ENCODE data around the gene NMT1.

Gene NMT1

DNA sequence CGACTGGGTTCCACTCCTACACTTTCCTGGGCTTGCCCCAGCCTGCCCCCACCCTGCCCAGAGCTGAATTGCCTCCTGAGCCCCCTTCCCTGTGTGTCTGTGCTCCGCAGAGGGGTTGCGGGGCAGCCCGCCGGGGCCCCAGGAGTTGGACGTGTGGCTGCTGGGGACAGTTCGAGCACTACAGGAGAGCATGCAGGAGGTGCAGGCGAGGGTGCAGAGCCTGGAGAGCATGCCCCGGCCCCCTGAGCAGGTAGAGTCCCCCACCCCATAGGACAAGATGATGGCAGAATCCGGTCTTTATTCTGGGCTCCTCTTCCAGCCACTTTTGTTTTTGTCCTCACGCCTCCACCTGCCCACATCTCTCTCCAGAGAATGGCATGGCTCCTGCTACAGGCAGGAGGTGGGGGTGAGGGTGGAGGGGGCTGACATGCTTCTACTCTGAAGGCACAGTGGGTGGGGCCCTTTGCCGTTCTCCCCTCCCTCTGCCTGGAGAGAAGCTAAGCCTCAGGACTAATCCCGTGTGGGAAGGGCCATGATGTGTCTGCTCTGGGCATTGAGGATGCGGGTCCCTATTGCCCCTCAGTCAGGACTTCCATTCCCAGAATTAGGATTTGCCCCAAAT lies 77.9 kb downstream of the NMT1 start:
- DNase-seq: no peak

DNA sequence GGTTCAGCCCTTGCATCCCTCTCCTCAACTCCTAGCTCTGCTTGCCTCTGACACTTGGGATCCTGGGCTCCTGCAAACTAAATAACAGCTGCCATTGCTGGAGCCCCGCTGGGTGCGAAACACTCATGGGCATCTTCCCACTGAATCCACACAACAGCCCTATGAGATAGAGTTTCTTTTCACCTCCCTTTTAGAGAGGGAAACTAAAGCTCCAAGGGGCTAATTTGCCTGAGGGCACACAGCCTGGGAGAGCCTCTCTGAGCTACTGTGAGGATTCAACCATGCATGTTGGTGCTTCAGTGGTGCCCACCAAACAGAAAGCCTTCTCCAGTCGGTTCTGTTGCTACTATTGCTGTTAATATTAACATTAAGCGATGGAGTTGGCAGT lies 78.4 kb downstream of the NMT1 start:
- peak; percentile 26 for DNase-seq

DNA sequence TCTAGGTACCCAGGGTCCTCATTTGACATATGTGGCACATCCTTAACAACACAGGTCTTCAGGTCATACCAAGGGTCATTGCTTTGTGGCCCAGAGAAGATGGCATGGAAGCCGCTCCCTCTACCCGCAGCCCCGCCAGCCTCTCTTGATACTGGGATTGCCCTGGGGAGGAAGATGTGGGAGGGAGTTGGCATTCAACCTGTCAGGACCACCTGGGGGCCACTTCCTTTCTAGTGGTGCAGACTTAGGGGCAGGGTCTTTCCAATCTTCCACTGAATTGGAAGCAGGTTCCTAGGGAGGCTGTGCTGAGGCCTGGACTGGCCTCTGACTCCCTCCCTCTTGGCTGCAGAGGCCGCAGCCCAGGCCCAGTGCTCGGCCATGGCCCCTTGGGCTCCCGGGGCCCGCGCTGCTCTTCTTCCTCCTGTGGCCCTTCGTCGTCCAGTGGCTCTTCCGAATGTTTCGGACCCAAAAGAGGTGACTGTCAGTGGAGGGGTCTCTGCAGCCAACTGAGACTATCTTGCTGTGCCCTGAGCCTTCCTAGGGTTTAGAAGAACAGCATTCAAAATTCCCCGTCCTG lies 82.1 kb downstream of the NMT1 start:
- no peak for DNase-seq

DNA sequence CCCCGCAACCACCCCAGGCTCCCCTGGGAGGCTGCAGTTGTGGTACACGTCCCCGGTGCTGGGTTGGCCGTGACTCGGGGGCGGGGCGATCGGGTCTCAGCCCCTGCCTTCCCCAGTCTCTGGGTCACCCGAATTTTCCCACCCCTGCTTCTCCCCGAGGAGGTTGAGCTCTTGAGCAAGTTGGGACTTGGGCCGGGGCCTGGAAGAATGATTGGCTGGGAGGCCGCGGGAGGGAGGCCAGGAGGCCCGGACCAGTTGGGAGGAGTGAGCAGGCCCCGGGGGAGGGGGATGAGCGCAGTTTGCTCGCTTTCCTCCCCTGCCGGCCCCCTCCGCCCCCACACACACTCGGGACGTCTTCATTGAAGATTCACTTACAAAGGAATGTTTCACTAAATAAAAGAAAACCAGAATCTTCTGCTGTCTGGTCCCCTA lies 82.7 kb downstream of the NMT1 start:
- no peak for DNase-seq

DNA sequence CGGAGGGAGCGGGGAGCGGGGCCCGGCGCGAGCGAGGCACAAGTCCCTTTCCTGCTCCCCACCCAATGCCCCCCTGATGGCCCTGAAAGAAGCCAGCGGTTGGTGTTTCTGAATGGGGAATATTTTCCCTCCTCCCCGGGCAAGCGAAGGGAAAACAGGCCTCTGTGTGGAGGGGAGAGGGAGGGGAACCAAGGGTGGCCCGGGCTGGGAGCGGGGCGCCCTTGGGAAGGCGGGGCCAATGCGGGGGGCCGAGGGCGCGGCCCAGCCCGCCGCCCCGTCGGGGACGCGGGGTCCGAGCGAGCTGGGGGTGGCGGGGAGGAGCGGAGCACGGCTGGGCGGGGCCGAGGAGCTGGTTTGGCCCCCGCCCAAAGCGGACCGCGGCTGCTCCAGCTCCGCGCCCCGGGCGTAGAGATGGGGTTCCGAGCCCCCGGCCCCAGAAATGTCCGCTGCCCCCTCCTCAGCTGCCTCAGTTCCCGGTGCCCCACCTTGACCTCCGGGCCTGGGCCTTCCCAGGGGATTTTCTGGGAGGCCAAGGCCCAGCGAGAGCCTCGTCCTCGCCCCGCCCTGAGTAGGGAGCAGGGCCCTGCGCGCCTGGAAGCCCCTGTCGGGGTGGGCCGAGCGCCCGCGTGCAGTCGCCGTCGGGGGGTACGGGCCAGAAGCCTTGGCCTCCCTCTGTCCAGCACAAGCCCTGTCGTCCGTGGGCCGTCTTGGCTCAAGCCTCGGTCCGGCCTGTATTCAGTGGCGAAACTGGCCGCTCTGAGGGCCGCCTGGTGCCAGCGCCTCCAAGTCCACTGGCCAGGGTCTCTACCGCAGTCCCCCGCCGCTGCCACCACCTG lies 83.3 kb downstream of the NMT1 start:
- DNase-seq: no peak

DNA sequence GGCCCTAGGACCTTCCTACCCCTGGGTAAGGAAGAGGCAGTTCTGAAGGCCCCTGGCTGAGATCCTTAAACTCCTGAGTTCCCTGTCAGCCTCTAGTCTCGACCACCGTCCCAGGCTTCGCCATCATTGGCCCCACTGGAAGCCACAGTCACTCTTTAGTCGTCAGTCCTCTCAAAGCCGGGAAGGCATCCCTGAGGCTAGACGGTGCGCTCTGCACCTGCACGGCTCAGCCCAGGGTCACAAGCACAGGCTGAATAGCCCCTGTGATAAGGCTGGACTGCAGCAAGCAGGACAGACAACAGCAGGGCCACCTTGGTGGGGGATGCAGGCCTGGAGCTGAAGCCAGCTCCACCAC lies 83.9 kb downstream of the NMT1 start:
- DNase-seq: no peak

DNA sequence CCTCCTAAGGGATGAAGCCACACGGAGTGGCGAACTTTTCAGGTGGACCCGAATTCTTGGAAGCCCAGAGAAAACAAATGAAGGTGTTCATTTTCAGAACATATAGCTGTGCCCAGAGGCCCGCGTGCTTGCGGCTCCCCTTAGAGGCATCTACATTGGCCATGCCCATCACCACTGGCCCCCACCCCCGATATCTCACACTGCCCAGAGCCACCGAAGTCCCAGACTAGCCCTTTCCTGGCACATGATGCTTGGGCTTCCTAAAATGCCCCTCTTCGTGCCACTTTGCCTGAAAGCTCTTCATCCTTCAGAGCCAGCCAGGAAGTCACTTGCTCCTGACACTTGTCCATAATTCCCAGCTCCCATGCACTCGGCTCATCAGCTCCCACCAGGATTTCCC lies 85.0 kb downstream of the NMT1 start:
- DNase-seq: no peak

DNA sequence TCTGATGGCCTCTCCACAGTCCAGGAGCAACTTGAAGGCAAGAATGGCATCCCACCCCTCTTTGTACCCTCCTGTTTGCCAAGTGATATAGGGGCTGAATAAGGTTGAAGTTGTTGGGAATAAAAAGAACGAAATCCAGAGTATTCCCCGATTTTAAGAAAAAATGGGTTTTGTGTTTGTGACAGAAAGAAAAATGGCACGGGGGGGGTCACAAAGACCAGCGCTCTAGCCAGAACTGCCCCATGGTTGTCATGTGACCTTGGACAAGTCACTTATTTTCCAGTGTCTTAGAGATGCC lies 85.4 kb downstream of the NMT1 start:
- DNase-seq: no peak

DNA sequence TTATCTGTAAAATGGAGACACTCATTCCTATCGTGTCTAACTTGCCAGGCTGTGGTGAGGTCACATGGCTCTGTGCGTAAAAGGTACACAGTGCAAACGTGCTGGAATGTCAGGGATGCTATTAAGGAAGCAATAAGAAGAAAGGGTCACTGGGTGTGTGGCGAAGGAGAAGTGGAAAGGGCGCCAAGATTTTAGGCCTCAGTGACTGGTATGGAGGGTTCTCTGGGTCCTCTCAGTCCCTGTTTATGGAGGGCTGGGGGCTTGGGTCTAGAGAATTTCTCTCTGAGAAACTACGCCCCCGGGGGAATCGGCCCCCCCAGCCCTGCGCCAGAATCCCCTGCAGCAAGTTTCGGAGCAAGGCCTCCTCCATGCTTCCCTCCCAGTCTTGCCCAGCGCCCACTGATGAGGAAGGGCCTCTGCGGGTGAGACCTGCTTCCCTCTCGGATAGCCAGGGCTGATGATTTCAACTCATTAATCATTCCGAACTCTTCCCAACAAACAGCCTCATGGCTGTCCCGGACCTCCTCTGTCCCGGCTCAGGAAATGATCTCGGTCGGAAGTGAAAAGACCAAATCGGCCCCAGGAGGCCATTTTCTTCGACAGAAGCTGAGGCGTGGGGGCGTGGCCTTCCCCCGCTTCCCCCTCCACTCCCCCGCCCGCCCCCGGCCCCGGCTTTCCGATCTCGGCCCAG lies 85.9 kb downstream of the NMT1 start:
- peak; percentile 92 for DNase-seq

DNA sequence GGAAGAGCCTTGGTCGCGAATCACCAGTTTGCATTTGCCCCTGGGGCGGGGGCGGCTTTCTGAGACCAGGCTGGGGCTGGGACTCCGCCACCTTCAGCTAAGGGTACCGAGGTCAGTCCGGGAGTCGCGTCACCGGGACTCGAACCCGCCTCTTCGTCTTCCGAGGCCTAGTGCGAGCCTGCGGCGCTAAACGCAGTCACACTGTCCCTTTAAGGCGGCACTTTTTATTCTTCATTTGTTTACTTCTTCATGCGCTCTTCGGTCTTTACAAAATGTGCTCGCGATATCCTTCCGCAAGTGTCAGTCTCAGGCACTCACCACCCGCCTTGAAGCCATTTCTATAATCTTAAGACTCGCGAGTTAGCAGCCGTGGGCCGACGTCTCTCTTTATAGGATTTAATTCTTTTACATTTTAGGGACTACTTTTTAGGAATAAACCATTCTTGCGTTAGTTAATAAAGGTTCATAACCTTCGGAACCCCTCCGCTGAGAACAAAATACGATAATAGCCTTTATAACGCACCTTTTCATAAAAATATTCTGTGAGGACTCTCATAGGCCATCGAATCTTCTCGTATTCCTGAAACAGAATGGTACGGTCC lies 86.6 kb downstream of the NMT1 start:
- peak; percentile 97 for DNase-seq

DNA sequence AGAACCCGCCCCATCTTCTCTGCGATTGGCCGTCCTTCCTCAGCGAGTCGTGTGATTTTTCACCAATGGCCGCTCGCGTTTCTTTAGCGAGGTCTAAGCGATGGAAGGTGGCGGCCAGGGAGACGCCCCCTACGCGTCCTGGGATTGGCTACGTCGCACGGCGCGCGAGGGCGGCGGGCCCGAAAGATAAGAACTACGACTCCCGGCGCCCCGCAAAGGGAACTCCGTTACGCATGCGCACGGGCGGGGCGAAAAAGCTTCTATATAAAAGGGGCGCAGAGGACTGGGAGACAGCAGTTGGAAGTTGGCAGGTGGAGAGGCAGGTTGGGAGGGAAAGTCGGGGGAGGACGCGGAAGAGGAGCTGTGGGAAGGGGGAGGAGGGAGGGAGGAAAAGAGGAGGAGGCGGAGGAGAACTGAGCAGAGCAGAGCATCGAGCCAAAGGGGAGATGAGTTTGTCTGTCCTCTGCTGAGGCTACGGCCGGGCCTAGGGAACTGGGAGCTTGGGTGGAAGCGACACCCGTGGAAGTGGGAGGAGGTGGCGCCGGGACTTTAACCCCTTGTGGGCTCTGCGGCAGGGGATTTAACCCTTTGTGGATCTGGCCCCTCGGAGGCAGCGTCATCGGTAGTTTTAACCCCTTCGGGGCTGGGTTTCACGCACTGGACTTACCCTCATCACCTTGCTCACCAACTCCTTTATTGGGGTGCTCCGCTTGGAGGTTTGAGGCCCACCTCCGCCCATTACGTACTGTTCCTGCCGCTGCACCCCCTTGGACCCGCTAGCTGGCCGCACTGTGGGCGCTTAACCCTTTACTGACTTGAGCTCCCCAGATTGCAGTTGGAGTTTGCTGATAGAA lies 87.3 kb downstream of the NMT1 start, which contains the start of gene HEXIM1:
TSS of gene HEXIM1 (plus strand) at position 293 of the 854 bp plus-strand sequence. CDS start 716 bp downstream, outside the sequence.
- peak; percentile 100 for DNase-seq

DNA sequence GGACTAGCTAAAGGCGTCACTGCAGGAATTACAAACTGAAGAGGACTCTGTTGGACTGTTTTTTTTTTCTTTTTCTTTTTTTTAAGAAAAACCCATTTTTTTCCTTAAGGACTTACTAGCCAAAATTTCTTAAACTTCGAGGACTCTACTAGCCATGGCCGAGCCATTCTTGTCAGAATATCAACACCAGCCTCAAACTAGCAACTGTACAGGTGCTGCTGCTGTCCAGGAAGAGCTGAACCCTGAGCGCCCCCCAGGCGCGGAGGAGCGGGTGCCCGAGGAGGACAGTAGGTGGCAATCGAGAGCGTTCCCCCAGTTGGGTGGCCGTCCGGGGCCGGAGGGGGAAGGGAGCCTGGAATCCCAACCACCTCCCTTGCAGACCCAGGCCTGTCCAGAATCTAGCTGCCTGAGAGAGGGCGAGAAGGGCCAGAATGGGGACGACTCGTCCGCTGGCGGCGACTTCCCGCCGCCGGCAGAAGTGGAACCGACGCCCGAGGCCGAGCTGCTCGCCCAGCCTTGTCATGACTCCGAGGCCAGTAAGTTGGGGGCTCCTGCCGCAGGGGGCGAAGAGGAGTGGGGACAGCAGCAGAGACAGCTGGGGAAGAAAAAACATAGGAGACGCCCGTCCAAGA lies 88.0 kb downstream of the NMT1 start:
- DNase-seq: peak; percentile 59

DNA sequence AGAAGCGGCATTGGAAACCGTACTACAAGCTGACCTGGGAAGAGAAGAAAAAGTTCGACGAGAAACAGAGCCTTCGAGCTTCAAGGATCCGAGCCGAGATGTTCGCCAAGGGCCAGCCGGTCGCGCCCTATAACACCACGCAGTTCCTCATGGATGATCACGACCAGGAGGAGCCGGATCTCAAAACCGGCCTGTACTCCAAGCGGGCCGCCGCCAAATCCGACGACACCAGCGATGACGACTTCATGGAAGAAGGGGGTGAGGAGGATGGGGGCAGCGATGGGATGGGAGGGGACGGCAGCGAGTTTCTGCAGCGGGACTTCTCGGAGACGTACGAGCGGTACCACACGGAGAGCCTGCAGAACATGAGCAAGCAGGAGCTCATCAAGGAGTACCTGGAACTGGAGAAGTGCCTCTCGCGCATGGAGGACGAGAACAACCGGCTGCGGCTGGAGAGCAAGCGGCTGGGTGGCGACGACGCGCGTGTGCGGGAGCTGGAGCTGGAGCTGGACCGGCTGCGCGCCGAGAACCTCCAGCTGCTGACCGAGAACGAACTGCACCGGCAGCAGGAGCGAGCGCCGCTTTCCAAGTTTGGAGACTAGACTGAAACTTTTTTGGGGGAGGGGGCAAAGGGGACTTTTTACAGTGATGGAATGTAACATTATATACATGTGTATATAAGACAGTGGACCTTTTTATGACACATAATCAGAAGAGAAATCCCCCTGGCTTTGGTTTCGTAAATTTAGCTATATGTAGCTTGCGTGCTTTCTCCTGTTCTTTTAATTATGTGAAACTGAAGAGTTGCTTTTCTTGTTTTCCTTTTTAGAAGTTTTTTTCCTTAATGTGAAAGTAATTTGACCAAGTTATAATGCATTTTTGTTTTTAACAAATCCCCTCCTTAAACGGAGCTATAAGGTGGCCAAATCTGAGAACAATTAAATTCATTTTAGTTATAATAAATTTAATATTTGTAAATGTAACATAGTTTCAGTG lies 88.8 kb downstream of the NMT1 start:
- peak; percentile 51 for DNase-seq

DNA sequence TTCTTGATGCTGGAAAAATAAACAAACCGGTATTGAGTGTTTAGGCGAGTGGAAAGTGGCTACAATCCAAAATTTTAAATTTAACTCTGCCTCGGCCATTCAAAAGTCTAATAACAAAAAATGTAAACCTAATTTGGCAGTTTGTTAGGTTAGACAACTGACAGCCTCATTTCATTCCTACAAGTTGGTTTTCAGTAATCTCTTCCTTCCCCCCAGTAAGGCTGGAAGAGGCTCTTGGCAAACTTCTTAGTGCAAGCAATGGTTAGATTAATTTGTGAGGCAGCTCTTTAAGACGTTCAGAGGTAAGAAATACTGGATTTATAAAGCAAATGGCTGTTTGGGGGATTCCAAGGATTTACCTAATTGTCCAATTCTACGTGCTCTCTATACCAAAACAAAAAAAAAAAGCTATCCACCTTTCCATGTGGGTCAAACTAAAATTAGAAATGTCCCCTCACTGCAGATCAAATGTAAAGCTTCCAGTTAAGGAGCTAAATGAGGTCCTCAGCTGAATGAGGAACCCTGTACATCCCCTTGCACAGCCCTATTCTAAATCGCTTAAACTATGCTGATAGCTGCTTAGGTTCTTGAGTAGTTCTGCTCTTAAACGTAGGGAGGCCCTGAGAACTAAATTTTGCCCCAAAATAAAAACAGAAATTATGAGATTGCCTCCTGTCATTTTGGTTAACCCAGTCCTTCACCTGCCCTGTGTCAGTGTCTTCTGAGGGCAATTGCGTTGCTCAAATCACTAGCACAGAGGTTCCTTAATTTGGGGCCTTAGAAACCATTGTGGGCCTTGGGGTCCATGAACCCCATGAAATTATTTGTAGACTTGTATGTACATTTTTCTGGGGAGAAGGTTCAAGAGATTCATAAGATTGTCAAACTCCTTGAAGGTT lies 90.0 kb downstream of the NMT1 start:
- DNase-seq: no peak

DNA sequence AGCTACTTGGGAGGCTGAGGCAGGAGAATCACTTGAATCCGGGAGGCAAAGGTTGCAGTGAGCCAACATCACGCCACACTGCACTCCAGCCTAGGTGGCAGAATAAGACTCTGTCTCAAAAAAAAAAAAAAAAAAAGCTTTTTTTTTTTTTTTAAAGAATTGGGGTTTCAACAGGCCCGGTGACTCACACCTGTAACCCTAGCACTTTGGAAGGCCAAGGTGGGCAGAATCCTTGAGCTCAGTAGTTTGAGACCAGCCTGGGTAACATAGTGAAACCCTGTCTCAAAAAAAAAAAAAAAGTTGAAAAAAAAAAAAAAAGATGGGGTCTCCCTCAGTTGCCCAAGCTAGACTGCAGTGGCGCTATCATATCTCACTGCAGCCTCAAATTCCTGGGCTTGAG lies 93.9 kb downstream of the NMT1 start:
- no peak for DNase-seq

DNA sequence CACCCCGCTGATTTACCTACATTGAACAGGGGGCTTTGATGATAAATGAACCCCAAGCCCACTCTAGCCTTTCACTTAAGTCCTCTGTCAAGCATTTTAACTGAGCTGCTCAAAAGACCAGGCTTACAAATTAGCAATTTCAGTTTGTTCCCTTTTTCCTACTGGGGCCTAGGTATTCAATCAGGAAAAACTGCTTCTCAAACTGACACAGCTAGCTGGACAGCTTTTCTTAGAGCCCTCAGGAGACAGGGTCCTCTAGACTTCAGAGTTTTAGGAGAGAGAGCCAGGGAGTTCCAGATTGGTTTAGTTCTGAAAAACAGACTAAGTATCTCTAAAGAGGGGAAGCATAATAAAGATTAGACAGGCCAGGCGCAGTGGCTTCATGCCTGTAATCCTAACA lies 94.4 kb downstream of the NMT1 start:
- no peak for DNase-seq

DNA sequence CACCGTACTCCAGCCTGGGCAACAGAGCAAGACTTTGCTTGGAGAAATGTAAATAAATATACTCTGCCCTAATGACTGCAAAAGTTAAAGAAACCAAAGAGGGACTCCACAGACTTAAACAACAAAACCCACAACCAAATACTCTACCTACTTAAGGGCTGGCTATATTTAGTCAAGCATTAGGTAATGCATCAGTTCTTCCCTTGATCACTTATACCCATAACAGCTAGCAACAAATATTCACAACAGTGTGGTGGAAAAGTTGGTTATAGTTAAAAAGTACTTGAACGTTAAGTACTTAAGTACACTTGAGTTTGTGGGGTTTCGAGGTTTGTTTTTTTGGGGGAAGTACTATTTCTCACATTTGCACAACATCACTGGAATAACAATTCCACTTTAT lies 95.1 kb downstream of the NMT1 start:
- DNase-seq: no peak

Data from NCI-H2171 treated with DMSO at 0.1 percent for 48 hours (cell line).